HepG2 (cell line): Measurements from ENCODE around the gene CSNK2A1. TPM values are rescaled to one million over a fixed set of nuclear protein-coding genes. Genes with fewer than 3 reads are reported as not detected.
A peak's percentile ranks its signal among the peaks of the same experiment; 100 is the strongest.

Experiments used
- CENPT ChIP-seq: sonication (generic); formaldehyde crosslinking; IDR thresholded peaks from 2 replicates; pipeline ENCODE4 v1.8.0; 2022; ENCODE audit warnings: low read depth, mild to moderate bottlenecking, moderate library complexity, missing genetic modification reagents
- HNF4G ChIP-seq, 2 experiments: sonication (generic) in 1 of 2; formaldehyde crosslinking in 1 of 2; IDR thresholded peaks; 2 replicates each; pipeline versions ENCODE4 v1.4.0 to v1.6.1; 2011 to 2020; ENCODE audit warnings: borderline replicate concordance in 2 of 2, low read depth in 2 of 2, mild to moderate bottlenecking in 2 of 2, low read length in 1 of 2, missing genetic modification reagents in 1 of 2, moderate library complexity in 1 of 2
- PHF20 ChIP-seq: sonication (generic); formaldehyde crosslinking; IDR thresholded peaks from 2 replicates; pipeline ENCODE4 v1.5.0; 2020; ENCODE audit warnings: mild to moderate bottlenecking, missing genetic modification reagents
- PHF5A ChIP-seq: IDR thresholded peaks from one replicate; pipeline ENCODE4 v1.6.1; 2018; ENCODE audit warnings: low read depth, missing genetic modification reagents; ENCODE audit not compliant: unreplicated experiment
- POGZ ChIP-seq: sonication (generic); formaldehyde crosslinking; IDR thresholded peaks from 2 replicates; pipeline ENCODE4 v1.4.0; 2020; ENCODE audit warnings: mild to moderate bottlenecking, missing genetic modification reagents
- SALL2 ChIP-seq: sonication (generic); formaldehyde crosslinking; IDR thresholded peaks from 2 replicates; pipeline ENCODE4 v1.8.1; 2023; ENCODE audit warnings: mild to moderate bottlenecking, missing genetic modification reagents, inconsistent platforms
- SKIL ChIP-seq: sonication (generic); formaldehyde crosslinking; IDR thresholded peaks from 2 replicates; pipeline ENCODE4 v1.8.0; 2022; ENCODE audit warnings: missing genetic modification reagents, mild to moderate bottlenecking, moderate library complexity, borderline replicate concordance
- TARDBP ChIP-seq: sonication (generic); formaldehyde crosslinking; IDR thresholded peaks from 2 replicates; pipeline ENCODE4 v1.8.0; 2022; ENCODE audit warnings: mild to moderate bottlenecking, missing genetic modification reagents
- TFAP4 ChIP-seq: sonication (generic); IDR thresholded peaks from 2 replicates; pipeline ENCODE4 v1.6.1; 2016; ENCODE audit warnings: low read depth, borderline replicate concordance
- XBP1 ChIP-seq: sonication (generic); formaldehyde crosslinking; IDR thresholded peaks from 2 replicates; pipeline ENCODE4 v1.5.0; 2020; ENCODE audit warnings: missing genetic modification reagents
- ZNF10 ChIP-seq: sonication (generic); formaldehyde crosslinking; IDR thresholded peaks from 2 replicates; pipeline ENCODE4 v1.4.0; 2020; ENCODE audit warnings: mild to moderate bottlenecking, low read depth, missing genetic modification reagents, borderline replicate concordance
- ZNF234 ChIP-seq: sonication (generic); formaldehyde crosslinking; conservative IDR thresholded peaks from 2 replicates; pipeline ENCODE4 v1.5.1; 2020; ENCODE audit warnings: mild to moderate bottlenecking, missing genetic modification reagents
- ZNF282 ChIP-seq: fragments of 450-650 bp; IDR thresholded peaks from 2 replicates; pipeline ENCODE4 v1.6.1; 2018; ENCODE audit not compliant: partially characterized antibody
- ZNF331 ChIP-seq: sonication (generic); formaldehyde crosslinking; IDR thresholded peaks from 2 replicates; pipeline ENCODE4 v1.4.0; 2020; ENCODE audit warnings: missing genetic modification reagents
- ZNF672 ChIP-seq: sonication (generic); formaldehyde crosslinking; IDR thresholded peaks from 2 replicates; pipeline ENCODE4 v1.8.1; 2022; ENCODE audit warnings: missing genetic modification reagents
- ZNF768 ChIP-seq: sonication (generic); formaldehyde crosslinking; IDR thresholded peaks from 2 replicates; pipeline ENCODE4 v1.4.0; 2020; ENCODE audit warnings: missing genetic modification reagents
- polyA plus RNA-seq, 8 experiments: library from polyadenylated mRNA; depleted of rRNA in 3 of 8; stranded (reverse) in 7 of 8; unstranded in 1 of 8; fragments of >200 nt; fragmentation: Illumina TruSeq in 4 of 8; extraction: Trizol in 4 of 8; gene quantifications; 2 replicates each; pipeline versions ENCODE4 v1.2.1 to v1.2.3, GENCODE V29; 2011 to 2016; ENCODE audit warnings: low read depth in 4 of 8, missing spikeins in 1 of 8, mixed read lengths in 1 of 8; ENCODE audit not compliant: insufficient read depth in 1 of 8
- total RNA-seq, 5 experiments: library from RNA; depleted of rRNA; stranded (reverse); fragments of >200 nt; fragmentation: Illumina TruSeq; extraction: Trizol; gene quantifications; 2 replicates each; pipeline ENCODE4 v1.2.3, GENCODE V29; 2016; ENCODE audit warnings: low read depth in 1 of 5
- TF ChIP-seq, protein P1 (sequence below): sonication (generic); formaldehyde crosslinking; conservative IDR thresholded peaks from 2 replicates; pipeline ENCODE4 v1.5.0; 2020; ENCODE audit warnings: missing genetic modification reagents
- TF ChIP-seq, protein P2 (sequence below): sonication (generic); formaldehyde crosslinking; IDR thresholded peaks from 2 replicates; pipeline ENCODE4 v1.8.1; 2023; ENCODE audit warnings: missing genetic modification reagents, inconsistent platforms, borderline replicate concordance
- TF ChIP-seq, protein P3 (sequence below): IDR thresholded peaks from 2 replicates; pipeline ENCODE4 v1.6.1; 2018; ENCODE audit warnings: missing genetic modification reagents, mild to moderate bottlenecking, missing compliant biosample characterization

Gene CSNK2A1
- total and polyA plus RNA-seq, 2 of the 13 experiments (the other 11 are each of a cell fraction or from before 2014, with no cell fraction given): 153 to 231 TPM

- TF ChIP-seq ZNF331 (CRISPR knock-in tag) (peak; percentile 88), ZNF234 (no peak), TARDBP (CRISPR knock-in tag) (peak; percentile 89; the same call in 1 of the 2 replicates), SKIL (CRISPR knock-in tag) (peak; percentile 21; the same call in 1 of the 2 replicates), POGZ (CRISPR knock-in tag) (peak; percentile 41; the same call in 1 of the 2 replicates), ZNF282 (no peak), CENPT (peak; percentile 72; the same call in 1 of the 2 replicates), PHF20 (CRISPR knock-in tag) (no peak), ZNF672 (CRISPR knock-in tag) (no peak), TFAP4 (no peak; the same call in 1 of the 2 replicates), ZNF10 (no peak), HNF4G (IDR thresholded peaks at IDR 0.05; ENCODE audit: borderline replicate concordance, low read depth, low read length) (no peak), HNF4G (CRISPR knock-in tag; IDR thresholded peaks at IDR 0.05; ENCODE audit: borderline replicate concordance, low read depth) (0 out of 2 replicates have a peak, but pooled peaks have one; percentile 36), SALL2 (no peak), ZNF768 (peak; percentile 78; the same call in 1 of the 2 replicates), PHF5A (CRISPR knock-in tag) (peak; percentile 94), XBP1 (CRISPR knock-in tag) (no peak)
- TF ChIP-seq, protein P1, sequence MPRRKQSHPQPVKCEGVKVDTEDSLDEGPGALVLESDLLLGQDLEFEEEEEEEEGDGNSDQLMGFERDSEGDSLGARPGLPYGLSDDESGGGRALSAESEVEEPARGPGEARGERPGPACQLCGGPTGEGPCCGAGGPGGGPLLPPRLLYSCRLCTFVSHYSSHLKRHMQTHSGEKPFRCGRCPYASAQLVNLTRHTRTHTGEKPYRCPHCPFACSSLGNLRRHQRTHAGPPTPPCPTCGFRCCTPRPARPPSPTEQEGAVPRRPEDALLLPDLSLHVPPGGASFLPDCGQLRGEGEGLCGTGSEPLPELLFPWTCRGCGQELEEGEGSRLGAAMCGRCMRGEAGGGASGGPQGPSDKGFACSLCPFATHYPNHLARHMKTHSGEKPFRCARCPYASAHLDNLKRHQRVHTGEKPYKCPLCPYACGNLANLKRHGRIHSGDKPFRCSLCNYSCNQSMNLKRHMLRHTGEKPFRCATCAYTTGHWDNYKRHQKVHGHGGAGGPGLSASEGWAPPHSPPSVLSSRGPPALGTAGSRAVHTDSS (CRISPR knock-in tag): no peak
- TF ChIP-seq, protein P2, sequence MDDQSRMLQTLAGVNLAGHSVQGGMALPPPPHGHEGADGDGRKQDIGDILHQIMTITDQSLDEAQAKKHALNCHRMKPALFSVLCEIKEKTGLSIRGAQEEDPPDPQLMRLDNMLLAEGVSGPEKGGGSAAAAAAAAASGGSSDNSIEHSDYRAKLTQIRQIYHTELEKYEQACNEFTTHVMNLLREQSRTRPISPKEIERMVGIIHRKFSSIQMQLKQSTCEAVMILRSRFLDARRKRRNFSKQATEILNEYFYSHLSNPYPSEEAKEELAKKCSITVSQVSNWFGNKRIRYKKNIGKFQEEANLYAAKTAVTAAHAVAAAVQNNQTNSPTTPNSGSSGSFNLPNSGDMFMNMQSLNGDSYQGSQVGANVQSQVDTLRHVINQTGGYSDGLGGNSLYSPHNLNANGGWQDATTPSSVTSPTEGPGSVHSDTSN (CRISPR knock-in tag): no peak
- TF ChIP-seq, protein P3, sequence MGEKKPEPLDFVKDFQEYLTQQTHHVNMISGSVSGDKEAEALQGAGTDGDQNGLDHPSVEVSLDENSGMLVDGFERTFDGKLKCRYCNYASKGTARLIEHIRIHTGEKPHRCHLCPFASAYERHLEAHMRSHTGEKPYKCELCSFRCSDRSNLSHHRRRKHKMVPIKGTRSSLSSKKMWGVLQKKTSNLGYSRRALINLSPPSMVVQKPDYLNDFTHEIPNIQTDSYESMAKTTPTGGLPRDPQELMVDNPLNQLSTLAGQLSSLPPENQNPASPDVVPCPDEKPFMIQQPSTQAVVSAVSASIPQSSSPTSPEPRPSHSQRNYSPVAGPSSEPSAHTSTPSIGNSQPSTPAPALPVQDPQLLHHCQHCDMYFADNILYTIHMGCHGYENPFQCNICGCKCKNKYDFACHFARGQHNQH: peak; percentile 93
These were observed 112.3 kb downstream of the CSNK2A1 start (continued) for GRCh38 chr20:431012-431904.
